ENCODE results near the gene ZFP69.

The ZFP69 gene

DNA sequence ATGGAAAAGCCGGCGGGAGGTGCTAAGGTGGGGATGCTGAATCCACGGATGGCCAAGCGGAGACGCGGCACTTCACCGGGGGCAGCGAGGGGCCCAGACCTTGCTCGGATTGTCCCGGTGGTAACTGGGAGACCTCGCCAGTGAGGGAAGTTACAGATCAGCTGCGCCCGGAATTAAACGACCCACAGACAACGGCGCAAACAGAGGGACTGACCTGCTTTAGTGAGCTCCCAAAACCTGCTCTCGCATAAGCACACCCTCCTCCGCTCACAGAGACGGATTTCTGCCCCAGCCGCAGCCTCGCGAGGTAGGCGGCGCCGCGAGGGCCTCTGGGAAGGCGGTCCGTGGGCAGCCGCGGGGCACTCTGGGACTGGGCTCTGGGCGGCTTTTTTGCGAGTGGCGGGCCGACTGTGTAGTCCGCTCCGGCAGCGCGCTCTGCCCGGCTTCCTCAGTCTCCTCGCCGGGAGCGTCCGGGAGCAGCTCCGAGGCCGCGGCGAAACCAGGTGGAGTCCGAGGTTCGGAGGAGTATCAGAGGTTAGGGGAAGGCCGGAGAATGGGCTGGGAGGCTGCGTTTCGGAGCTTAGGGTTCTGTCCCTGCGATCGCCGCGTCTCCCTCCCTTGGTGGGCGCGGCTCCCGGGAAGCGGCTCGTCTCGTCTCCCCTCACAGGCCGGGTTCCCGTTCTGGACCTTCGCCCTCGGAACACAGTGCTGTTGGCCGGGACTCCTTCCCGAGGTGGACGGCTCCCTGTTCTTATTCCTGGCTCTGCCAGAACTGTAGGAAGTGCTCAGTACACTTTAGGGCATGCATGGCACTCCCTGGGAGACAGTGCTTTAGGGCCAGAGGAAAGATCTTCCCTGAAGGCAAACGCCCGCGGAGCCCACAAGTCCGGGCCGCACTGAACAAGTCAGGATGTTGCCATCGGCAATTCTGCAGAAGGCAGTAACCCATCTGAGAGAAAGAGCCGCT is 31.6 kb downstream of the ZFP69 start, which contains the start of gene EXO5:
EXO5 (plus strand) TSS at position 393 of the 967 bp plus-strand sequence. CDS start 5,778 bp downstream, outside the sequence.
- peak; percentile 62 to 73 for DNase-seq (ENCODE audit: low read depth in 1 of 2, low spot score in 1 of 2)

DNA sequence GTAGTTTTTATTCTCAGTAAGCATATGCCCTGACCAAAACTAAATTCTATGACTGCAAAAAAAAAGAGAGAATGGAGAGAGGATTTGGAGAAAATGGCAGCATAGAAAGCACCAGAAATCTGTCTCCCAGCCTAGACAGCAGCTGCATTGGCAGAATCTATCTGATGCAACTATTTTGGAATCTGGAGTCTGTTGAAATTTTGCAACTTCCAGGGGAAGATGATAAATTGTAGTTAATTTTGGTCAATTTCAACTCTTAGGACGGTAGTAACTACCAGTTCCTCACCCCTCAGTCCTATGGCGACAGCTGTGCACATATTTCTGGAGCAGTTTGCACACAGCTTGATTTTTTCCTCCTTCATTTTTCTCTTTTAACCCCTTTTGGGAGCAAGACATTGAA is 42.4 kb downstream of the ZFP69 start:
- no peak for DNase-seq (ENCODE audit: low read depth in 1 of 2, low spot score in 1 of 2)

DNA sequence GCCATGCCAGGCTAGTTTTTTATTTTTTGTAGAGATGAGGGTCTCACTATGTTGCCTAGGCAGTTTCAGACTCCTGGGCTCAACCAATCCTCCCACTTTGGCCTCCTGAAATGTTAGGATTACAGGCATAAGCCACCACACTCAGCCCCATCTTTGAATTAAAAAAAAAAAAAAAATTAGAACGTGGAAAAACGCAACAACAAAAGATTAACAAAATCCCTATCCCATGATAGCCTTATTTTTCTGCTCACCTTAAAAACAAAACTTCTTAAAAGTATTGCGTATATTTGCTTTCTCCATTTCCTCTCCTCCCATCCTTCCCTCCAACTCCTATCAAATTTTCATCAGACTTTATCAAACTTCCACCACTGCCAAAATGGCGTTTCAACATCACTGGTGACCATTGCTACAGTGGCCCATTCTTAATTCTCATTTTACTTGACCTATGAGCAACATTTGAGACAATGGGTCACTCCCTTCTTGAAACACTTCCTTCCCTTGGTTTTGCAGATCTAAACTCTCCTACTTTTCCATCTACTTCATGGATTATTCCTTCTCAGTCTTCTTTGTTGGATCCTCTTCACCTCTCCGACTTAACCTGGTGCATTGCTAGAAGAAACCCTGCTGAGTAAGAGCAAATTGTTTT is 53.8 kb downstream of the ZFP69 start:
- DNase-seq (ENCODE audit: low read depth in 1 of 2, low spot score in 1 of 2): no peak

DNA sequence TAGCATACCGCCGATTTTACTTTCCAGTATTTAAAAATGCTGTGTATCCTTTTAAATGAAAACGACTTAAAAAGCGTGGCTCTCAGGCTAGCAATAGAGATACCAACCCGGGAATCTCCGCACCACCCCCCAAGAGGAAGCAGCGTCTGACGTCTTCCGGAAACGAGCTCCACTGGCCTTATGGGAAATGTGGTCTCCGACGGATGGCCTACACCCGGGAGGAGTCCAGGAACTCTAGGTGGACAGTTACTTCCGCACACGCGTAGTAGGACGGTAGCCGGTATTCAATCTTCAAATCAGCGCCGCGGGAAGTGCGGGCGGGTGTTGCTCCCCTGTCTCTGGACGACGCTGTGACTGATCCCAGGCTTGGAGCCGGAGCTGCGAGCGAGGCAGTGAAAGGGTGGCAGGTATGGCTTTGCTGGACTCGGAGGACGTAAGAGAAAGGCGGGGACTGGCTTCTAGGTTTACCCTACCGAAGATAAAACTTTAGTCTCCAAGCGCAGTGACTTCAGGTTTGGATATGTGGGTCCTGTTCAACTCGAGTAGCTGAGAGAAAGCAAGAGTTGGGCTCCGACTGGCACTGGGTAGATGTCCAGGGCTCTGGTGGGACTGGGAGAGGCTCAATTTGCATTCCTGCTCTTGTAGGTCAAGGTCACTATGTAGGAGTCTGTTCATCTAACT is 54.4 kb downstream of the ZFP69 start, which contains the start of gene ZNF684:
ZNF684 (plus strand) TSS at position 257 of the 681 bp plus-strand sequence. CDS start 1,530 bp downstream, outside the sequence.
- DNase-seq (ENCODE audit: low read depth in 1 of 2, low spot score in 1 of 2): peak; percentile 69 to 75

DNA sequence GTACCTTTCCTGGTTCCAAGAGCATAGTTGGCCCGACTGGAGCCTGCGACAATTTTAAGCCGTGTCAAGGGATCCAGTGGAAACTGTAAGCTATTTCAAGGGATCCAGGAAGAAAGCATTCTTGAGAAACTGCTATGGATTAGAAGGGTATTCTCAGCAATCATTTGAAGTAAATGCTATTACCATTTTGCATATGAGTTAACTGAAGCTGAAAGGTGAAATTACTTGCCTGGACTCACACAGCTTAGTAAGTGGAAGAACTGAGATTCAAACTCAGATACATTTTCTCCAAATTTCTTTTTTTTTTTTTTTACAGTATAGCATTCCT is 54.9 kb downstream of the ZFP69 start:
- no peak for DNase-seq (ENCODE audit: low read depth in 1 of 2, low spot score in 1 of 2)

DNA sequence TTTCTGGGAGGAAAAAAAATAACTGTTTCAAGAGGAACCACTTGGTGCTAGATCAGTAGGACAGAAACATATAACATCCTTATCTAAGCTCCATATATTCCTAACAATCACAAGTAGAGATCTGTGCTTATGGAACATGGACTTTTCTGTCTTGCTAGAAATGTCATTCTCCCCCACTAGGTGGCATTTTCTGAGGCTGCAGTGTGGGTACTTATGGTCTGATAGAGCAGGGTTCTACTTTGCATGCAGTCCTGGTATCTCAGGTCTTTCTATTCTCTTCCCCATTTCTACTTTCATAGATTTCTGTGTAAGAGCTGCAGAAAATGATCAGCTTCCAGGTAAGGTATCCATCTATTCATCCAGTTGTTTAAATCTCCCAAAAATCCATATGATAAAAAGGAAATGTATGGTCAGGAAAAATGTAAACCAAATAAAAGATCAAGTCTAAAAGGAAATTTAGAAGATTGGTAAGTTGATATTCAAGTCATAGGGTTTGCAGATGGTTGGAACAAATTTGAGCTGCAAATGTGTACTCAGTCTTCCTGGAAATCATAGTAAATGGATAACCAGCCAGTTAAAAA is 55.8 kb downstream of the ZFP69 start:
- no peak for DNase-seq (ENCODE audit: low read depth in 1 of 2, low spot score in 1 of 2)

DNA sequence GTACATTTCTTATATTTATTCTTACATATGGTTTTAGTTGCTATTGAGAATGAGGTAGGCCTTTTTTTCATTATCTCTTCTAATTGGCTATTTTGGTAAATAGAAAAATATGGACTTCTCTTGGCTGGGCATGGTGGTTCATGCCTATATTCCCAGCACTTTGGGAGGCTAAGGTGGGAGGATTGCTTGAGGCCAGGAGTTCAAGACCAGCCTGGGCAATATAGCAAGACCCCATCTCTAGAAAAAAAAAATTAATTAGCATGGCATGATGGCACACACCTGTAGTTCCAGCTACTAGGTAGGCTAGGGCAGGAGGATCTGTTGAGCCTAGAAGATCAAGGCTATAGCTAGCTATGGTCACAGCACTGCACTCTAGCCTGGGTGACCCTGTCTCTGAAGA is 57.5 kb downstream of the ZFP69 start:
- no peak for DNase-seq (ENCODE audit: low read depth in 1 of 2, low spot score in 1 of 2)

DNA sequence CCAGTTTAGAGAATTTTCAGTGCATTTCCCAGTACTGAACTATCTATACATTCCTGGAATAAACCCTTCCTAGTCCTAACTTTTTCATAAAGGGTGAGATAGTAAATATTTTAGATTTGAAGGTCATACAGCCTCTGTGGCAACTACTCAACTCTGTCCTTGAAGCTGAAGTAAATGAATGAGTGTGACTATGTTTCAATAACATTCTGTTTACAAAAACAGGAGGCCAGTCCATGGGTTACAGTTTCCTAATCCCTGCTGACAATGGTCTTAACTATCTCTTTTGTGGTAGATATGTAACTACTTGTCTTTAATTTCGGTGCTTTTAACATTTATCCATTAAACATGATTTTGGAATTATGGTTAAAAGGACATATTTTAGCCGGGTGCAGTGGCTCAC is 58.6 kb downstream of the ZFP69 start:
- DNase-seq (ENCODE audit: low read depth in 1 of 2, low spot score in 1 of 2): no peak

DNA sequence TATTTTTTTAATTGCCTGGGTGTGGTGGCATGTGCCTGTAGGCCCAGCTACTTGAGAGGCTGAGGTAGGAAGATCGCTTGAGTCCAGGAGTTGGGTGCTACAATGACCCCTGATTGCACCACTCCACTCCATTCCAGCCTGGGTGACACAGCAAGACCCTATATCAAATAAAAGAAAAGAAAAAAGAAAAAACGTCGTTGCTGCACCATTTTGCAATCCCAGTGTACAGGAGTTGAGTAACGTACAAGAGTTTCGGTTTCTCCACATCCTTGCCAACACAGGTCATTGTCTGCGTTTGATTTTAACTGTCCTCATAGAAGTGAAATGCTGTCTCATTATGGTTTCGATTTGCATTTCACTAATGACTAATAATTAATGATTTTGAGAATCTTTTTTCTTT is 62.2 kb downstream of the ZFP69 start:
- no peak for DNase-seq (ENCODE audit: low read depth in 1 of 2, low spot score in 1 of 2)
